ENCODE results near the gene SEC11A. TPM values are rescaled to one million over a fixed set of nuclear protein-coding genes. Genes with fewer than 3 reads are reported as not detected.
"Not testable (repeated sequence)": the region's sequence is repeated elsewhere in the genome, so short reads cannot be mapped to it uniquely, and the experiment has no call there.

The SEC11A gene
- total RNA-seq, 2 donors from 2014 or later: 53.1 to 67.7 TPM

- not testable (repeated sequence) for H3K27me3 Mint-ChIP-seq; H3K4me3 Mint-ChIP-seq; ATAC-seq; DNase-seq; H3K27ac Mint-ChIP-seq; H3K36me3 Mint-ChIP-seq (ENCODE audit: low read depth); H3K9me3 ChIP-seq (ENCODE audit: control insufficient read depth, low read length, poor library complexity, severe bottlenecking)
- H3K4me1 Mint-ChIP-seq: peaks cover 16% of the 10 kb centered on the region
These were observed 29.5 kb downstream of the SEC11A start for GRCh38 chr15:84686446-84686845.

GRCh38 chr15:84685304-84685703 lies 30.6 kb downstream of the SEC11A start:
- DNase-seq (no peak), ATAC-seq (no peak)
- no peaks in the 10 kb centered on the region for H3K27me3 Mint-ChIP-seq
- peaks cover 6% of the 10 kb centered on the region for H3K36me3 Mint-ChIP-seq (ENCODE audit: low read depth)
- H3K9me3 ChIP-seq (ENCODE audit: control insufficient read depth, low read length, poor library complexity, severe bottlenecking): no peaks in the 10 kb centered on the region
- H3K27ac Mint-ChIP-seq: peak overlapping the region; percentile 19
- H3K4me1 Mint-ChIP-seq: peaks cover 14% of the 10 kb centered on the region
- no peak overlapping the region for H3K4me3 Mint-ChIP-seq

- Mint-ChIP-seq H3K27me3 (no peaks in the 10 kb centered on the region), H3K4me3 (no peak overlapping the region), H3K27ac (peak overlapping the region; percentile 92), H3K36me3 (ENCODE audit: low read depth) (peaks cover 4% of the 10 kb centered on the region), H3K4me1 (peaks cover 11% of the 10 kb centered on the region)
- DNase-seq: no peak
- ATAC-seq: no peak
- no peaks in the 10 kb centered on the region for H3K9me3 ChIP-seq (ENCODE audit: control insufficient read depth, low read length, poor library complexity, severe bottlenecking)
These were observed 31.8 kb downstream of the SEC11A start for GRCh38 chr15:84684092-84684491.

- Mint-ChIP-seq H3K36me3 (ENCODE audit: low read depth) (peaks cover 4% of the 10 kb centered on the region), H3K4me3 (peak overlapping the region; percentile 33), H3K27me3 (no peaks in the 10 kb centered on the region), H3K27ac (peak overlapping the region; percentile 92), H3K4me1 (peaks cover 11% of the 10 kb centered on the region)
- no peaks in the 10 kb centered on the region for H3K9me3 ChIP-seq (ENCODE audit: control insufficient read depth, low read length, poor library complexity, severe bottlenecking)
- ATAC-seq (peak; percentile 96), DNase-seq (peak in 2 of 3 donors; percentile 22 to 53)
These were observed 34.1 kb downstream of the SEC11A start for GRCh38 chr15:84681831-84682230.

GRCh38 chr15:84671211-84671610 lies 44.7 kb downstream of the SEC11A start:
- DNase-seq: no peak
- ATAC-seq: no peak
- H3K27ac Mint-ChIP-seq: peak overlapping the region; percentile 43
- no peak overlapping the region for H3K4me3 Mint-ChIP-seq
- H3K4me1 Mint-ChIP-seq: peaks cover 22% of the 10 kb centered on the region
- H3K27me3 Mint-ChIP-seq: no peaks in the 10 kb centered on the region
- peaks cover 8% of the 10 kb centered on the region for H3K36me3 Mint-ChIP-seq (ENCODE audit: low read depth)
- H3K9me3 ChIP-seq (ENCODE audit: control insufficient read depth, low read length, poor library complexity, severe bottlenecking): no peaks in the 10 kb centered on the region

- ATAC-seq: no peak
- peaks cover 8% of the 10 kb centered on the region for H3K36me3 Mint-ChIP-seq (ENCODE audit: low read depth)
These were observed 46.2 kb downstream of the SEC11A start for GRCh38 chr15:84669726-84670125.

GRCh38 chr15:84668221-84668982 lies 47.5 kb downstream of the SEC11A start:
- Mint-ChIP-seq H3K4me3 (no peak overlapping the region), H3K36me3 (ENCODE audit: low read depth) (peaks cover 8% of the 10 kb centered on the region), H3K27ac (no peak overlapping the region), H3K27me3 (no peaks in the 10 kb centered on the region), H3K4me1 (peaks cover 19% of the 10 kb centered on the region)
- DNase-seq: no peak
- ATAC-seq: no peak
- H3K9me3 ChIP-seq (ENCODE audit: control insufficient read depth, low read length, poor library complexity, severe bottlenecking): no peaks in the 10 kb centered on the region

More at GRCh38 chr15:84669726-84670125, 46.2 kb downstream of the SEC11A start:
- no peak for DNase-seq
- Mint-ChIP-seq H3K4me3 (no peak overlapping the region), H3K27me3 (no peaks in the 10 kb centered on the region), H3K4me1 (peaks cover 19% of the 10 kb centered on the region), H3K27ac (peak overlapping the region; percentile 43)
- no peaks in the 10 kb centered on the region for H3K9me3 ChIP-seq (ENCODE audit: control insufficient read depth, low read length, poor library complexity, severe bottlenecking)

GRCh38 chr15:84666373-84666772 lies 49.6 kb downstream of the SEC11A start:
- H3K27ac Mint-ChIP-seq: peak overlapping the region; percentile 68
- no peak for ATAC-seq
- H3K36me3 Mint-ChIP-seq (ENCODE audit: low read depth): peaks cover 8% of the 10 kb centered on the region
- no peak overlapping the region for H3K4me3 Mint-ChIP-seq
- no peaks in the 10 kb centered on the region for H3K27me3 Mint-ChIP-seq
- no peak for DNase-seq
- H3K4me1 Mint-ChIP-seq: peaks cover 13% of the 10 kb centered on the region
- H3K9me3 ChIP-seq (ENCODE audit: control insufficient read depth, low read length, poor library complexity, severe bottlenecking): no peaks in the 10 kb centered on the region

GRCh38 chr15:84661001-84661400 lies 54.9 kb downstream of the SEC11A start:
- ATAC-seq: no peak
- H3K27me3 Mint-ChIP-seq: no peaks in the 10 kb centered on the region
- peak overlapping the region; percentile 53 for H3K4me3 Mint-ChIP-seq
- no peaks in the 10 kb centered on the region for H3K36me3 Mint-ChIP-seq (ENCODE audit: low read depth)
- H3K9me3 ChIP-seq (ENCODE audit: control insufficient read depth, low read length, poor library complexity, severe bottlenecking): no peaks in the 10 kb centered on the region
- no peak for DNase-seq
- no peak overlapping the region for H3K27ac Mint-ChIP-seq
- peaks cover 12% of the 10 kb centered on the region for H3K4me1 Mint-ChIP-seq

GRCh38 chr15:84659904-84660781 lies 55.8 kb downstream of the SEC11A start:
- H3K27ac Mint-ChIP-seq: peak overlapping the region; percentile 43

GRCh38 chr15:84658788-84659411 lies 57.0 kb downstream of the SEC11A start:
- DNase-seq (no peak), ATAC-seq (no peak)
- Mint-ChIP-seq H3K36me3 (ENCODE audit: low read depth) (no peaks in the 10 kb centered on the region), H3K27me3 (no peaks in the 10 kb centered on the region), H3K4me3 (peak overlapping the region; percentile 85), H3K4me1 (peaks cover 23% of the 10 kb centered on the region), H3K27ac (peak overlapping the region; percentile 32)
- H3K9me3 ChIP-seq (ENCODE audit: control insufficient read depth, low read length, poor library complexity, severe bottlenecking): no peaks in the 10 kb centered on the region

More at GRCh38 chr15:84659904-84660781, 55.8 kb downstream of the SEC11A start:
- peak overlapping the region; percentile 21 for H3K4me3 Mint-ChIP-seq
- H3K9me3 ChIP-seq (ENCODE audit: control insufficient read depth, low read length, poor library complexity, severe bottlenecking): no peaks in the 10 kb centered on the region
- H3K36me3 Mint-ChIP-seq (ENCODE audit: low read depth): no peaks in the 10 kb centered on the region
- no peaks in the 10 kb centered on the region for H3K27me3 Mint-ChIP-seq
- H3K4me1 Mint-ChIP-seq: peaks cover 16% of the 10 kb centered on the region
- DNase-seq (no peak), ATAC-seq (no peak)

- Mint-ChIP-seq H3K36me3 (ENCODE audit: low read depth) (no peaks in the 10 kb centered on the region), H3K27me3 (no peaks in the 10 kb centered on the region), H3K4me1 (peaks cover 25% of the 10 kb centered on the region), H3K27ac (peak within 1 kb of the TSS; percentile 32), H3K4me3 (peak within 1 kb of the TSS; percentile 85)
- no peaks in the 10 kb centered on the region for H3K9me3 ChIP-seq (ENCODE audit: control insufficient read depth, low read length, poor library complexity, severe bottlenecking)
- peak; percentile 73 to 86 (median 84) for DNase-seq
- ATAC-seq: peak; percentile 76
These were observed 57.7 kb downstream of the SEC11A start, which contains the start of gene NMB for GRCh38 chr15:84658080-84658787. Gene NMB (minus strand): TSS chr15:84658199. CDS start chr15:84658152, 47 bp downstream.
